ENCODE data around the gene CNST. TPM values are rescaled to one million over a fixed set of nuclear protein-coding genes. Genes with fewer than 3 reads are reported as not detected.

CNST gene
- total RNA-seq, 1 experiment from 2014 or later = 21.0 TPM

GRCh38 chr1:246613096-246613758 is 47.0 kb downstream of the CNST start:
- peaks cover 25% of the 10 kb centered on the region for H3K4me1 ChIP-seq (ENCODE audit: insufficient read depth, low read length, poor library complexity, severe bottlenecking)
- no peak overlapping the region for H3K4me3 ChIP-seq (ENCODE audit: low read depth, low read length, poor library complexity, severe bottlenecking)
- no peak for DNase-seq (ENCODE audit: low spot score)
- H3K27me3 ChIP-seq (replicated peaks; ENCODE audit: insufficient read depth, low read depth, low read length, poor library complexity) = no peaks in the 10 kb centered on the region
- POLR2A ChIA-PET (ENCODE audit: low non-redundant PET) = no interaction called here
- H3K9me3 ChIP-seq (ENCODE audit: low read depth, low read length, poor library complexity, severe bottlenecking) = no peaks in the 10 kb centered on the region
- intact Hi-C loops (cut with micrococcal nuclease; ENCODE audit: unreplicated experiment) = no loop called here
- no peak overlapping the region for H3K27ac ChIP-seq (ENCODE audit: low read depth, low read length, poor library complexity, severe bottlenecking)
- no TSS peak for BruUV-seq (replicated peaks)
- no peak for TF ChIP-seq EZH2 (IDR thresholded peaks at IDR 0.05; ENCODE audit: borderline replicate concordance, low read depth, low read length, poor library complexity, severe bottlenecking)
- TF ChIP-seq, protein P1, sequence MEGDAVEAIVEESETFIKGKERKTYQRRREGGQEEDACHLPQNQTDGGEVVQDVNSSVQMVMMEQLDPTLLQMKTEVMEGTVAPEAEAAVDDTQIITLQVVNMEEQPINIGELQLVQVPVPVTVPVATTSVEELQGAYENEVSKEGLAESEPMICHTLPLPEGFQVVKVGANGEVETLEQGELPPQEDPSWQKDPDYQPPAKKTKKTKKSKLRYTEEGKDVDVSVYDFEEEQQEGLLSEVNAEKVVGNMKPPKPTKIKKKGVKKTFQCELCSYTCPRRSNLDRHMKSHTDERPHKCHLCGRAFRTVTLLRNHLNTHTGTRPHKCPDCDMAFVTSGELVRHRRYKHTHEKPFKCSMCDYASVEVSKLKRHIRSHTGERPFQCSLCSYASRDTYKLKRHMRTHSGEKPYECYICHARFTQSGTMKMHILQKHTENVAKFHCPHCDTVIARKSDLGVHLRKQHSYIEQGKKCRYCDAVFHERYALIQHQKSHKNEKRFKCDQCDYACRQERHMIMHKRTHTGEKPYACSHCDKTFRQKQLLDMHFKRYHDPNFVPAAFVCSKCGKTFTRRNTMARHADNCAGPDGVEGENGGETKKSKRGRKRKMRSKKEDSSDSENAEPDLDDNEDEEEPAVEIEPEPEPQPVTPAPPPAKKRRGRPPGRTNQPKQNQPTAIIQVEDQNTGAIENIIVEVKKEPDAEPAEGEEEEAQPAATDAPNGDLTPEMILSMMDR (conservative IDR thresholded peaks at IDR 0.05; ENCODE audit: low read depth, low read length) = no peak
- CTCF ChIA-PET = no interaction called here
- H3K36me3 ChIP-seq (ENCODE audit: insufficient read depth, low read length, poor library complexity, severe bottlenecking) = no peaks in the 10 kb centered on the region

DNA sequence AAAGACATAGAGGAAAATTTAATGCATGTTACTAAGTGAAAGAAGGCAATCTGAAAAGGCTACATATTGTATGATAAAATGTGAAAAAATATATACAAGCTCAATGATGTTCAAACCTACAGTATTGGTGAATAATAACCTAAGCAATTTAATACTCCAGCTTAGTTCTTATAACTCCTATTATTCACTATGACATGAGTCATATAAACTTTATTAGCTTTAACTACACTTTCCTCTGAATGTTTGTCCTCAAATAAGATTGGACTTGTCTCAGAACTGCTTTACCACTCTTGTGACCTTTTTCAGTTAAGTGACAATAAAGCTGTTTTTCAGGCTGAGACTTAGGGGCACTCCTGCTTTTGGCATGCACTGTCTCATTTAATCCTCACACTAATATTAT is 50.9 kb downstream of the CNST start:
- H3K36me3 ChIP-seq (ENCODE audit: insufficient read depth, low read length, poor library complexity, severe bottlenecking) = no peaks in the 10 kb centered on the region
- H3K27me3 ChIP-seq (replicated peaks; ENCODE audit: insufficient read depth, low read depth, low read length, poor library complexity) = no peaks in the 10 kb centered on the region
- no peak for DNase-seq (ENCODE audit: low spot score)
- TF ChIP-seq EZH2 (IDR thresholded peaks at IDR 0.05; ENCODE audit: borderline replicate concordance, low read depth, low read length, poor library complexity, severe bottlenecking) = no peak
- TF ChIP-seq, protein P1 (conservative IDR thresholded peaks at IDR 0.05; ENCODE audit: low read depth, low read length) = no peak
- H3K4me1 ChIP-seq (ENCODE audit: insufficient read depth, low read length, poor library complexity, severe bottlenecking) = peaks cover 19% of the 10 kb centered on the region
- no peaks in the 10 kb centered on the region for H3K9me3 ChIP-seq (ENCODE audit: low read depth, low read length, poor library complexity, severe bottlenecking)
- BruUV-seq (replicated peaks) = no TSS peak
- ChIA-PET POLR2A (ENCODE audit: low non-redundant PET) (no interaction called here), CTCF (no interaction called here)
- no peak overlapping the region for H3K4me3 ChIP-seq (ENCODE audit: low read depth, low read length, poor library complexity, severe bottlenecking)
- intact Hi-C loops (cut with micrococcal nuclease; ENCODE audit: unreplicated experiment) = no loop called here
- H3K27ac ChIP-seq (ENCODE audit: low read depth, low read length, poor library complexity, severe bottlenecking) = no peak overlapping the region

- DNase-seq (ENCODE audit: low spot score) = no peak
- ChIA-PET CTCF (no interaction called here), POLR2A (ENCODE audit: low non-redundant PET) (no interaction called here)
- no peak overlapping the region for H3K27ac ChIP-seq (ENCODE audit: low read depth, low read length, poor library complexity, severe bottlenecking)
- no peaks in the 10 kb centered on the region for H3K9me3 ChIP-seq (ENCODE audit: low read depth, low read length, poor library complexity, severe bottlenecking)
- no peak for TF ChIP-seq EZH2 (IDR thresholded peaks at IDR 0.05; ENCODE audit: borderline replicate concordance, low read depth, low read length, poor library complexity, severe bottlenecking)
- TF ChIP-seq, protein P1 (conservative IDR thresholded peaks at IDR 0.05; ENCODE audit: low read depth, low read length) = no peak
- intact Hi-C loops (cut with micrococcal nuclease; ENCODE audit: unreplicated experiment) = no loop called here
- H3K27me3 ChIP-seq (replicated peaks; ENCODE audit: insufficient read depth, low read depth, low read length, poor library complexity) = no peaks in the 10 kb centered on the region
- no peak overlapping the region for H3K4me3 ChIP-seq (ENCODE audit: low read depth, low read length, poor library complexity, severe bottlenecking)
- no TSS peak for BruUV-seq (replicated peaks)
- H3K4me1 ChIP-seq (ENCODE audit: insufficient read depth, low read length, poor library complexity, severe bottlenecking) = peaks cover 18% of the 10 kb centered on the region
- H3K36me3 ChIP-seq (ENCODE audit: insufficient read depth, low read length, poor library complexity, severe bottlenecking) = no peaks in the 10 kb centered on the region
Observed at GRCh38 chr1:246617768-246618167, 51.5 kb downstream of the CNST start.

All from A673 (cell line).